C4-2B (cell line): ENCODE results near the gene RAB22A.

Source experiments
- ZFX ChIP-seq: fragments of 450-650 bp; IDR thresholded peaks from 2 replicates; pipeline ENCODE4 v1.6.1; 2017
- TF ChIP-seq, protein P1 (sequence below): fragments of 450-650 bp; conservative IDR thresholded peaks from 2 replicates; pipeline ENCODE4 v1.5.1; 2017; ENCODE audit warnings: mild to moderate bottlenecking

DNA sequence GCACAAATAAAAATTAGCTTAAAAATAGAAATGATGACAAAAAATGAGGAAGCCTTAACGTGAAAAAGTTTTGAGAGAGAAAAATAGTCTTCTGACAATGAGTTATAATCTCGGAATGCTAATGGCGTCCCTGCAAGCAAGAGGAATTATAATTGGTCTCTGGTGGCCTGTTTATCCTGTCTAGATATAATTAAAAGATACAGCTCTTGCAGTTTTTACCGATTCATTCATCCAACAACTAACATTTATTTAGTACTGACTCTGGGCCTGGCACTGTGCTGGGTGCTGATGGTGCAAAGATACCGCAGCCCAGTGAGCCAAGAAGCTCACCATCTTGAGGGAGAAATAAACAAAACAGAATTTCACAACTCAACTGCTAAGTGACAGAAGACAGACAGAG is 49.5 kb upstream of the RAB22A start:
- TF ChIP-seq, protein P1, sequence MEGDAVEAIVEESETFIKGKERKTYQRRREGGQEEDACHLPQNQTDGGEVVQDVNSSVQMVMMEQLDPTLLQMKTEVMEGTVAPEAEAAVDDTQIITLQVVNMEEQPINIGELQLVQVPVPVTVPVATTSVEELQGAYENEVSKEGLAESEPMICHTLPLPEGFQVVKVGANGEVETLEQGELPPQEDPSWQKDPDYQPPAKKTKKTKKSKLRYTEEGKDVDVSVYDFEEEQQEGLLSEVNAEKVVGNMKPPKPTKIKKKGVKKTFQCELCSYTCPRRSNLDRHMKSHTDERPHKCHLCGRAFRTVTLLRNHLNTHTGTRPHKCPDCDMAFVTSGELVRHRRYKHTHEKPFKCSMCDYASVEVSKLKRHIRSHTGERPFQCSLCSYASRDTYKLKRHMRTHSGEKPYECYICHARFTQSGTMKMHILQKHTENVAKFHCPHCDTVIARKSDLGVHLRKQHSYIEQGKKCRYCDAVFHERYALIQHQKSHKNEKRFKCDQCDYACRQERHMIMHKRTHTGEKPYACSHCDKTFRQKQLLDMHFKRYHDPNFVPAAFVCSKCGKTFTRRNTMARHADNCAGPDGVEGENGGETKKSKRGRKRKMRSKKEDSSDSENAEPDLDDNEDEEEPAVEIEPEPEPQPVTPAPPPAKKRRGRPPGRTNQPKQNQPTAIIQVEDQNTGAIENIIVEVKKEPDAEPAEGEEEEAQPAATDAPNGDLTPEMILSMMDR = no peak
- no peak for TF ChIP-seq ZFX
